NB4 (cell line): ENCODE measurements around the gene PRAMEF8.
"Not testable (repeated sequence)": the region's sequence is repeated elsewhere in the genome, so short reads cannot be mapped to it uniquely, and the experiment has no call there.

ENCODE experiments used
- CTCF ChIP-seq: IDR thresholded peaks from one replicate; pipeline ENCODE4 v1.5.1; 2012; ENCODE audit warnings: low read depth, low read length
- POLR2A ChIP-seq: IDR thresholded peaks from 2 replicates; pipeline ENCODE4 v1.6.1; 2011; ENCODE audit warnings: mild to moderate bottlenecking; ENCODE audit not compliant: insufficient read length; ENCODE audit errors: extremely low read depth

- TF ChIP-seq POLR2A, CTCF: not testable (repeated sequence)
Observed at GRCh38 chr1:13265124-13265523, 19.8 kb downstream of the PRAMEF8 start.
